Stimulated activated CD4-positive, alpha-beta T cell treated with anti-CD3 and anti-CD28 coated beads, TNF-alpha, amount 100 ng/mL, for 4 hours (primary cell): ENCODE data around the gene FGF8.

Source experiments
- DNase-seq, 3 experiments: peaks; one replicate each; pipeline ENCODE4 v3.0.0-alpha.2; 2020; ENCODE audit warnings: low read depth in 3 of 3

Gene FGF8

GRCh38 chr10:101781984-101782810 lies 6.3 kb upstream of the FGF8 start:
- no peak for DNase-seq

GRCh38 chr10:101781655-101781983 lies 5.7 kb upstream of the FGF8 start:
- no peak for DNase-seq

- peak; percentile 47 to 59 (median 58) for DNase-seq
These were observed 5.1 kb upstream of the FGF8 start for GRCh38 chr10:101780818-101781654.

GRCh38 chr10:101780187-101780817 lies 4.4 kb upstream of the FGF8 start:
- DNase-seq: no peak

- DNase-seq: peak; percentile 61 to 84 (median 74)
These were observed 3.8 kb upstream of the FGF8 start for GRCh38 chr10:101779544-101780186.

GRCh38 chr10:101778781-101779543 lies 3.0 kb upstream of the FGF8 start:
- no peak for DNase-seq

- no peak for DNase-seq
These were observed 2.4 kb upstream of the FGF8 start for GRCh38 chr10:101778151-101778780.

- DNase-seq: no peak
These were observed 1.8 kb upstream of the FGF8 start for GRCh38 chr10:101777619-101778145.

- no peak for DNase-seq
These were observed 375 bp upstream of the FGF8 start for GRCh38 chr10:101776161-101776817.

- DNase-seq: no peak
These were observed 1.2 kb downstream of the FGF8 start for GRCh38 chr10:101774589-101775272.

GRCh38 chr10:101773923-101774588 lies 1.9 kb downstream of the FGF8 start:
- DNase-seq: no peak

- no peak for DNase-seq
These were observed 2.8 kb downstream of the FGF8 start for GRCh38 chr10:101772895-101773761.

- DNase-seq: no peak
These were observed 3.7 kb downstream of the FGF8 start for GRCh38 chr10:101772017-101772894.

GRCh38 chr10:101771380-101771779 lies 4.5 kb downstream of the FGF8 start:
- DNase-seq: no peak

GRCh38 chr10:101770331-101771215 lies 5.3 kb downstream of the FGF8 start:
- DNase-seq: no peak
